Measurements from ENCODE around the gene SIVA1.

The SIVA1 gene

GRCh38 chr14:104770851-104771272 is 17.9 kb downstream of the SIVA1 start:
- FAIRE-seq (no peak), DNase-seq (ENCODE audit: low spot score) (no peak)

- FAIRE-seq = no peak
Measured at GRCh38 chr14:104771374-104771773, 18.4 kb downstream of the SIVA1 start.

GRCh38 chr14:104771918-104772706 is 19.2 kb downstream of the SIVA1 start:
- no peak for DNase-seq (ENCODE audit: low spot score)
- FAIRE-seq = no peak

More at GRCh38 chr14:104771374-104771773, 18.4 kb downstream of the SIVA1 start:
- DNase-seq (ENCODE audit: low spot score) = no peak

GRCh38 chr14:104772707-104773504 is 20.0 kb downstream of the SIVA1 start:
- FAIRE-seq = no peak
- no peak for DNase-seq (ENCODE audit: low spot score)

GRCh38 chr14:104773505-104774452 is 20.8 kb downstream of the SIVA1 start:
- no peak for FAIRE-seq
- DNase-seq (ENCODE audit: low spot score) = no peak

GRCh38 chr14:104774453-104775072 is 21.6 kb downstream of the SIVA1 start:
- FAIRE-seq (no peak), DNase-seq (ENCODE audit: low spot score) (no peak)

GRCh38 chr14:104775073-104775489 is 22.1 kb downstream of the SIVA1 start:
- FAIRE-seq (no peak), DNase-seq (ENCODE audit: low spot score) (no peak)

- FAIRE-seq (no peak), DNase-seq (ENCODE audit: low spot score) (no peak)
Measured at GRCh38 chr14:104776481-104776880, 23.5 kb downstream of the SIVA1 start.

GRCh38 chr14:104776961-104777807 is 24.2 kb downstream of the SIVA1 start:
- FAIRE-seq (no peak), DNase-seq (ENCODE audit: low spot score) (no peak)

- DNase-seq (ENCODE audit: low spot score) = no peak
- no peak for FAIRE-seq
Measured at GRCh38 chr14:104777808-104778249, 24.9 kb downstream of the SIVA1 start.

- DNase-seq (ENCODE audit: low spot score) = no peak
Measured at GRCh38 chr14:104778694-104779331, 25.9 kb downstream of the SIVA1 start.

GRCh38 chr14:104779776-104780512 is 27.0 kb downstream of the SIVA1 start:
- FAIRE-seq = no peak
- DNase-seq (ENCODE audit: low spot score) = no peak

More at GRCh38 chr14:104778694-104779331, 25.9 kb downstream of the SIVA1 start:
- FAIRE-seq = no peak

GRCh38 chr14:104780513-104781030 is 27.6 kb downstream of the SIVA1 start:
- FAIRE-seq (no peak), DNase-seq (ENCODE audit: low spot score) (no peak)

GRCh38 chr14:104781271-104782077 is 28.5 kb downstream of the SIVA1 start:
- FAIRE-seq (no peak), DNase-seq (ENCODE audit: low spot score) (no peak)

- FAIRE-seq (no peak), DNase-seq (ENCODE audit: low spot score) (no peak)
Measured at GRCh38 chr14:104782086-104782807, 29.3 kb downstream of the SIVA1 start.

GRCh38 chr14:104782808-104783139 is 29.8 kb downstream of the SIVA1 start:
- FAIRE-seq = no peak

More at GRCh38 chr14:104782808-104783139, 29.8 kb downstream of the SIVA1 start:
- DNase-seq (ENCODE audit: low spot score) = no peak
